NCI-H1417 (cell line): Measurements from ENCODE around the gene MRC2.
A peak's percentile ranks its signal among the peaks of the same experiment; 100 is the strongest.
"Not testable (repeated sequence)": the region's sequence is repeated elsewhere in the genome, so short reads cannot be mapped to it uniquely, and the experiment has no call there.

Experiments
- DNase-seq, 3 experiments: peaks; one replicate each; lab custom pipeline; 2025; lab: John Stamatoyannopoulos, UW

MRC2 gene, protein sequence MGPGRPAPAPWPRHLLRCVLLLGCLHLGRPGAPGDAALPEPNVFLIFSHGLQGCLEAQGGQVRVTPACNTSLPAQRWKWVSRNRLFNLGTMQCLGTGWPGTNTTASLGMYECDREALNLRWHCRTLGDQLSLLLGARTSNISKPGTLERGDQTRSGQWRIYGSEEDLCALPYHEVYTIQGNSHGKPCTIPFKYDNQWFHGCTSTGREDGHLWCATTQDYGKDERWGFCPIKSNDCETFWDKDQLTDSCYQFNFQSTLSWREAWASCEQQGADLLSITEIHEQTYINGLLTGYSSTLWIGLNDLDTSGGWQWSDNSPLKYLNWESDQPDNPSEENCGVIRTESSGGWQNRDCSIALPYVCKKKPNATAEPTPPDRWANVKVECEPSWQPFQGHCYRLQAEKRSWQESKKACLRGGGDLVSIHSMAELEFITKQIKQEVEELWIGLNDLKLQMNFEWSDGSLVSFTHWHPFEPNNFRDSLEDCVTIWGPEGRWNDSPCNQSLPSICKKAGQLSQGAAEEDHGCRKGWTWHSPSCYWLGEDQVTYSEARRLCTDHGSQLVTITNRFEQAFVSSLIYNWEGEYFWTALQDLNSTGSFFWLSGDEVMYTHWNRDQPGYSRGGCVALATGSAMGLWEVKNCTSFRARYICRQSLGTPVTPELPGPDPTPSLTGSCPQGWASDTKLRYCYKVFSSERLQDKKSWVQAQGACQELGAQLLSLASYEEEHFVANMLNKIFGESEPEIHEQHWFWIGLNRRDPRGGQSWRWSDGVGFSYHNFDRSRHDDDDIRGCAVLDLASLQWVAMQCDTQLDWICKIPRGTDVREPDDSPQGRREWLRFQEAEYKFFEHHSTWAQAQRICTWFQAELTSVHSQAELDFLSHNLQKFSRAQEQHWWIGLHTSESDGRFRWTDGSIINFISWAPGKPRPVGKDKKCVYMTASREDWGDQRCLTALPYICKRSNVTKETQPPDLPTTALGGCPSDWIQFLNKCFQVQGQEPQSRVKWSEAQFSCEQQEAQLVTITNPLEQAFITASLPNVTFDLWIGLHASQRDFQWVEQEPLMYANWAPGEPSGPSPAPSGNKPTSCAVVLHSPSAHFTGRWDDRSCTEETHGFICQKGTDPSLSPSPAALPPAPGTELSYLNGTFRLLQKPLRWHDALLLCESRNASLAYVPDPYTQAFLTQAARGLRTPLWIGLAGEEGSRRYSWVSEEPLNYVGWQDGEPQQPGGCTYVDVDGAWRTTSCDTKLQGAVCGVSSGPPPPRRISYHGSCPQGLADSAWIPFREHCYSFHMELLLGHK (N-terminal part only)

DNA sequence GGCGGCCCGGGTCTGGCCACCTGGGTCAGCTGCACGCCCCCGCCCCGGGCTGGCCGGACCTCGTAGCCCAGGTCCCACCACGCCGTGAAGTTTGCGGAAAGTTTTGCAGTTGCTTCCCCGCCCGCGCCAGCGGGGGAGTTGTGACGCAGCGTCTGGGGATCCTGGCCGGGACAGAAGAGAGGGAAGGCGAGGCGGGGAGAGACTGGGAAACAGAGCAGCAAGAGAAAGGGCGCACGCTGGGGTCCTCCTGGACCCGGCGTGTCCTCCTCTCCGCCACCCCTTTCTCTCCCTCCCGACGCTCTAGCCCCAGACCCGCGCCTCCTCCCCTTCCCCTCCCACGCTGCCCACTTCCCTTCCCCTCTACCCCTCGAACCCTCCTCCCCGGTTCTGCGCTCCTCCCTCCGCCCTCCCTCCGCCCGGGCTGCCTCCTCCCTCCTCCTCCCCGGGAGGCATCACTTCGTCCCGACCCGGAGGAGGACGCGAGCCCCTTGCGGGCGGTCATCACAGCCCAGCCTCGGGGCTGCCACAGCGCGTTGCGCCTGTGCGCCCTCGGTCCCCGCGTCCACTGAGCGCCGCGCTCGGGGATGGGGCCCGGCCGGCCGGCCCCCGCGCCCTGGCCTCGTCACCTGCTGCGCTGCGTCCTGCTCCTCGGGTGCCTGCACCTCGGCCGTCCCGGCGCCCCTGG, at the start of gene MRC2:
Gene MRC2, plus strand, starts transcription at position 452 of the 685 bp plus-strand sequence. Its CDS starts 133 bp downstream, at position 585.
- peak in 2 of 3 experiments; percentile 37 to 46 for DNase-seq

DNA sequence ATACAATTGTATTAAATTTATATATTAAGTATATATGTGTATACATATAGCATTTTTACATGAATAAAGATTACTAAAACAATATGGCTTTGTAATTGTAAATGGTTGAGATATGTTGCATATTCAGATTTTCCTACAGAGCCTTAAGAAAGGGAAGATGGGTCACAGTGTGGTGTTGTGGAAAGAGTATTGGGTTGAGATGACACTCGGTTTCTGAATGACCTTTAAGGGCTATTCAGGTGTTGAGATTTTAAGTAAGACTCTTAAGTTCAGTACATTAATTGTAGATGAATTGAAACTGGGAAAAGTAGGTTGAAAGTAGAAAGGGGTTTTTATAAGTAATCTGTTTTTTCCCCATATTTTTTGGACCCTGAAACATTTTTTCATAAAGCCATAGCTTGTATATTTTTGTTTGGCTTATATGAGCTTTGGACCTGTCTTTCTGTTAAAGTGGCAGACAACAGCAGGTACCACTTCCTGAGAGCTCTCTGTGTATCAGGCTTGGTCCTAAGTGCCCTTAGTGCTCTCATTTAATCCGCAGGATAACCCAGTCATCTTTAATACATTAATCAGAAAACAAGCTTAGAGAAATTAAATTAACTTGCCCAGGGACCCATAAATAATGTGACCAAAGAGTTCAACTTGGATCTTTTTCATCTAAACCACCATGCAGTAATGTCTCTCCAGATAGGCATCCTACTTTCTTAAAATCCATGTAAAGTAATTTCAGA, 48.5 kb upstream of the MRC2 start:
- DNase-seq: no peak

DNA sequence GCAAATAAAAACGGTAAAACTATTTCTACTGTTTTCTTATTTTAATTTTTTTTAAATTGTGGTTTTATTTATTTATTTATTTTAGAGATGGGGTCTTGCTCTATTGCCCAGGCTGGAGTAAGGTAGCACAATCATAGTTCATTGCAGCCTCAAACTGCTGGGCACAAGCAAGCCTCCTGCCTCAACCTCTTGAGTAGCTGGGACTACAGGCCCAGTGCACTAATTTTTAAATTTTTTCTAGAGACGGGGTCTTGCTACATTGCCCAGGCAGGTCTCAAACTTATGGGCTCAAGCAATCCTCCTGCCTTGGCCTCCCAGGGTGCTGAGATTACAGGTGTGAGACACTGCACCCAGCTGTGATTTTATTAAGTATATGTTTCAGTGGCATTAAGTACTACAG, 46.5 kb upstream of the MRC2 start:
- no peak for DNase-seq

DNA sequence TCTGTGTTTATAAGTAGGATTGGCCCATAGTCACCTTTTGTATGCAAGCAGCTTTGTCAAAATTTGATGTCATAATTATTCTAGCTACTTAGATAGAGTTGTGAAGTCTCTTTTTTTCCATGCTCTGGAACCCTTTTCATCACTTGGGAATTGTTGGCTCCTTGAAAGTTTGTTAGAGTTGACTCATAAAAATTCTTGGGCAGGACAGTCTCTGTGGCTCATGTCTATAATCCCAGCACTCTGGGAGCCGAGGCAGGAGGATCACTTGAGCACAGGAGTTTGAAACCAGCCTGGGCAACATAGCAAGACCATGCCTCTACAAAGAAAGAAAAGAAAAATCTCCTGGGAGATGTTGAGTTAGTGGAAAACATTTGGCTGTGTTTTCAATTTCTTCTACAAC, 45.7 kb upstream of the MRC2 start:
- DNase-seq: no peak

DNA sequence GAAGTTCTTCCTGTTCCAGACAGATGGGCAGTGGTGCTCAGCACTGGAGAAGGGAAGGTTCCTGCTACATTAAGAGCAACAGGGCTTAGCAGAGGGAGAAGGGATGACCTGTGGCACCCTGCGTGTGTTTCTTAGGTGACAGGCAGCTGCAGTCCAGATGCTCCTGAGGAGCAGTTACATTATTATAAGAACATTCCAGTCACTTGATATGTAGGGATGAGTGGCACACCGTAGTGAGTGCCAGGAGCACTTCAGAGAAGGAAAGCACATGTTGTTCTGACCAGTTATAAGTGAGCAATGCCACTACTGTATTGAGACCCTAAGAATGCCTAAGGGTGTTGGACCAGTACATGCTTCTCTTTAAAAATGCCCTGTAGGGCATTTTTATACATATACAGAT, 39.9 kb upstream of the MRC2 start:
- DNase-seq: peak in 1 of 3 experiments; percentile 3

DNA sequence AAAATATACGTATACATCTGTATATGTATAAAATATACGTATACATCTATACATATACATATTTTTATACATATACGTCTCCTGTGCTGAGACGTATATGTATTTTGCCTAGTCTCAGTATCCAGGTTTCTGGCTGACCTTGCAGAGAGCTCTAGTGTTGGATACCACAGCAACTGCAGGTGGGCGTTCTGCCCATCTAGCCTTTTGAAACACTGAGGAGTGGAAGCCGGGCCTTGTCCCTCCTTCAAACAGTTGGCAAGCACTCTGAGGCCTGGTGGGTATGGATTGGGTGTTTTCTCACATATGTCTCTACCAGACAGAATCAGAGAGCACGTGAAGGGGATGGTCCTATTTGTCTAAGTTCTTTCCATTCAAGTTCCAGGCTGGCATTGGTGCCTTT, 39.4 kb upstream of the MRC2 start:
- no peak for DNase-seq

DNA sequence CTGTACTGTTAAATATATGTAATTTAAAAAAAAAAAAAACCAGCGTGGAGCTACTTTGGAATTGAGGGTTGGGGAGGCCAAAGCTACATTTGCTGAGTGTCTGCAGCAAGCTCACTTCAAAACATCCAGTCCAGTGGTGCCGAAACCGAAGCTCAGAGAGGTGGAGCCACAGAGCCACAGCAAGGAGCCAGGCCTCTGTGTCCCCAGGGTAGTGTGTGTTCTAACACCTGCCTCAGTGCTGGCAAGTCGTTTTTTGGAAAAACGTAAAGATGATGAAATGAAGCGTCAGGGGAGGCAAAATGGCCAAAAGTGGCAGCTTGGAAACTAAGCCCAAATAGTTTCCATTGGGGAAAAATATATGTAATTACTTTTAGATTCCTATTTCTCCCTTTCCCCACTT, 36.1 kb upstream of the MRC2 start:
- DNase-seq: no peak

DNA sequence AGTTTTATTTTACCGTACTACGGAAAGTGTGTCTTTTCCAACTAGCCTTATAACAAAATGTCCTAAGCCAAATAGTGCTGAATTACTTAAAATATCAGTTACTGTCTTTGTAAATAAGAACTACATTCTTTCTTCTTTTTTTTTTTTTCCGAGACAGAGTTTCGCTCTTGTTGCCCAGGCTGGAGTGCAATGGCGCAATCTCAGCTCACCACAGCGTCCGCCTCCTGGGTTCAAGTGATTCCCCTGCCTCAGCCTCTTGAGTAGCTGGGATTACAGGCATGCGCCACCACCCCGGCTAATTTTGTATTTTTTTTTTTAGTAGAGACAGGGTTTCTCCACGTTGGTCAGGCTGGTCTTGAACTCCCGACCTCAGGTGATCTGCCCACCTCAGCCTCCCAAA, 35.6 kb upstream of the MRC2 start:
- not testable (repeated sequence) for DNase-seq

DNA sequence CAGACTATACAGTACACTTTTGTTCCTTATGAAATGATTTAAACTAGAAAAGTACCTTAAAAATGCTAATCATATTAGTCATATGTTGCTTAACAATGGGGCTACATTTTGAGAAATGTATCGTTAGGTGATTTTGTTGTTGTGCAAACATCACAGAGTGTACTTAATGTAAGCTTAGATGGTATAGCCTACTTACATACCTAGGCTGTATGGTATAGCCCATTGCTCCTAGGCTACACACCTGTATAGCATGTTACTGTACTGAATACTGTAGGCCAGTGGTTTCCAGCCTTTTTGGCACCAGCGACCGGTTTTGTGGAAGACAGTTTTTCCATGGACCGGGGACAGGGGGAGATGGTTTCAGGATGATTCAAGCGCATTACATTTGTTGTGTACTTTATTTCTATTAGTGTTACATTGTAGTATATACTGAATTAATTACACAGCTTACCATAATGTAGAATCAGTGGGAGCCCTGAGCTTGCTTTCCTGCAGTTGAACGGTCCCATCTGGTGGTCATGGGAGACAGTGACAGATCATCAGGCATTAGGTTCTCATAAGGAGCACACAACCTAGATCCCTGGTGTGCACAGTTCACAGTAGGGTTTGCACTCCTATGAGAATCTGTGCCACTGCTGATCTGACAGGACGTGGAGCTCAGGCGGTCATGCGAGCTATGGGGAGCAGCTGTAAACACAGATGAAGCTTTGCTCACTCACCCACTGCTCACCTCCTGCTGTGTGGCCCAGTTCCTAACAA, 35.0 kb upstream of the MRC2 start:
- no peak for DNase-seq

DNA sequence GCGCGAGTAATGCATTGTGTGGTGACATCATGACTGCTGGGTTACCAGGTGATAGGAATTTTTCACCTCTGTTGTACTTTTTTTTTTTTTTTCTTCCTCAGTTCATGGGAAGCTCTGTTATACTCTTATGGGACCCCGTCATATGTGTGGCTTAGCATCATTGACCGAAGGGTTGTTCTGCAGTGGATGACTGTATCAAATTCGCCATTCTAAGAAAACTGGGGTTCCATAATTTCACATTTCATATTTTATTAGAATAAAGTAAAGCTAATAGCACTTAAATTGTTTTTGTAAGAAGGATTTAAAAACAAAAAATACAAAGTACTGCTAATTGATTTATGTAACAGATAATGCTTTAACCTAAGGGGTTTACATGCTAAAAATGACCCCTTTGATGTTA, 32.0 kb upstream of the MRC2 start:
- no peak for DNase-seq

DNA sequence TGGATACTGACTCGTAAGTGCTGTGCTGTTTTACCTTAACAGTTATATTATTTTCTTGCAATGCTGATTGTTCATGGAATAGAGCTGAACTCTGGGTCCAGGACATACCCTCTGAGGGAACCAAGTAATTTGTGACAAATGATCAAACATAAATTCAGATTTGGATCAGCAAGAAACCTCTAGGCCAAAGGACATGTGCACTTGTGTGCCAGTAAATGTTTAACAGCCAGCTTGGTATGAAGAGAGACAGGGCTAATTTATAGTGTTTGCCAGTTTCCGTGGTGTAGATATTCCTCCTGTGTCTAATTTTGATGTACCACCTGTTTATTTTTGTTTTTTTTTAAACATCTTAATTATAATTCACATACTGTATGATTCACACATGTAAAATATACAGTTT, 30.8 kb upstream of the MRC2 start:
- DNase-seq: no peak

DNA sequence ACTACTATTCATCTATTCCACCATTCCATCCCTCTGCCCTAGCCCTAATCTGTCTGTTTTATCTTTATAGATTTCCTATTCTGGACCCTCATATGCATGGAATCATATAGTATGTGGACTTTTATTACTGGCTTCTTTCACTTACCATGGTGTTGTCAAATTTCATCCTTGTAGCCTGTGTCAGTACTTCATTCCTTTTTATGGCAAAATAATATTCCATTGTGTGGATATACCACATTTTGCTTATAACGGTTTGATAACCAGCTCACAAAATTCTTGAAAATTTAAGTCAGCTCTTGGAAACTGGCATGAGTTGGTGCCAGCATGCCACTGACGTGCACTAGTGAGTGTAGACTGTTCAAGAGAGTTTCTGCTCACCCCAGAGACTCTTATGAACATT, 30.3 kb upstream of the MRC2 start:
- no peak for DNase-seq

DNA sequence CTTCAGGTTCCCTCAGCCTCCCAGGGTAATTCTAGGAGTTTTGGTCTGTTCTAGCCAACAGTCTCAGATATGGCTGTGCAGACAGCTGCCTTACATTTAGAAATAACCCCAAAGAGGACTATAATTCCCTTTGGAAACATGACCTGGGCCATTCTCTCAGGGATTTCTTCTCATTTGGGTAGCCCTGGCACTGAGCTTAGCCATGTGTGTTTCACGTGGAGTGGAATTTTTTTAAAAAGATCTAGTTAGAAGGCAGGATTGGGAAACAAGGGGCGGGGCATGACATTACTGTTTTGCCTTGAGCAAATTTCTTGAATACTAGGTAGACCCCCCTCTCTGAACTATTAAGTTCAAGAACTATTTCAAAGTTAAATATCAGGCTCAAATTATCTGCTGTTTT, 29.6 kb upstream of the MRC2 start:
- no peak for DNase-seq

DNA sequence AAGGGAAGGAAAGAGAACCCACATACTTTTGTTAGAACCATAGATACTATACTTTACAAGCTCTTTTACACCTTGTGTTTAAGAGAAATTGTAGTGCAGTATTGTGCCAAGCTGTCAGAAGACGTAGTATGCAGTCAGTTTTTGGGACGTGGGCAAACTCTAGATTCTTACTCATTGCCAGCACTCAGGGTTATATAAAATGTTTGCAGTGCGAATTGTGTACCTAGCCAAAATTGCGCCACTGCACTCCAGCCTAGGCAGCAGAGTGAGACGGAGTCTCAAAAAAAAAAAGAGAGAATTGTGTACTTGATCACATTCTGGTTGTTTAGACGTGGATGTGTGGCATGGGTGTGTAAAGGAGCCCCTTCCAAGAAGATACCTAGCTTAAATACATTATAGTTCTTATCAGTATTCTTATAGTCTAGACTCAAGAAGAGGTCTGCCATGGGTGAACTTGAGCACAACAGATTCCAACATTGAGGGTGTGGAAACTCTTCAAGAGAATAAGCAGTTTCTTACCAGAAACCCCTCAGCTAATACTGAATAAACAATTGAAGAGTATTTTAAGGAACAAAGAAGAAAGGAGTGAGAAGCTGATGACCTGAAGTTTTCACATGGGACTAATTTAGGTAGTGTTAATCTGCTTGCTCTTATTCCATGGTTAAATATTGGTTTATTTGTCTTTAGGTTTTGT, 27.4 kb upstream of the MRC2 start:
- DNase-seq: no peak

DNA sequence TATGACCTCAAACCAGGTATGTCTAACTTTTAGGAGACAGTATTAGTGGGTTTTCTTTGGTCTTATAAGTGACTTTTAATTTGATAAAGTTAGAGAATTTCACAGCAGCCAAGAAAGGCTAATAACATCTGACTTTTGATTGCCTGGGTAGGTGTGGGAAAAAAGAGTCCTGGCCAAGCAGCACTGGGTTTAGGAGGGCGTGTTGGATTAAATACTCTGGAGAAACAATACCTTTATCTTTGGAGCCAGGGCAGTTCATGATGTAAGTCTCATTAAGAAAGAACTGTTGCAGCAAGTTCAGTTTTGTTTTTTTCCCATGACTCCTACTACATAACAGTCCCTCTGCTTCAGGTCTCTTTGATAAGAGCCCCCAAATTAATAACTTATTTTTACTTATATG, 26.7 kb upstream of the MRC2 start:
- DNase-seq: no peak

DNA sequence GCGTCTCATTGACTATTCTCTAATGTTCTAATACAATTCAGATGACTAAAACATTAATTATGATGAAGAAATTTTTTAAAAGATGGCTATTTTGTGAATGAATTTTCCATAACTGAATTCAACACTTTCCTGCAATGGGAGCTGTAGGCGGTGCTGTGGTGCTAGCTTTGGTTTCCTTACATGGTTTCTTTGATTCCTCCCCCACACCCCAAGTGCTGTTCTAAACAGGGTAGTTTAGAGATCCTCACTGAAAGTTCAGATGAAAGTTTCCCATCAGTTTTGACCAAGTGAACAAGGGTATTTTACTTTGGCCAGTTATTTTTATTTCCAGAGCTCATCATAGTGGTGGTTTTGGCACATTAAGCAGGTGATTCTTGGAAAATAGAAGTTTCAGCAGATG, 26.0 kb upstream of the MRC2 start:
- no peak for DNase-seq

DNA sequence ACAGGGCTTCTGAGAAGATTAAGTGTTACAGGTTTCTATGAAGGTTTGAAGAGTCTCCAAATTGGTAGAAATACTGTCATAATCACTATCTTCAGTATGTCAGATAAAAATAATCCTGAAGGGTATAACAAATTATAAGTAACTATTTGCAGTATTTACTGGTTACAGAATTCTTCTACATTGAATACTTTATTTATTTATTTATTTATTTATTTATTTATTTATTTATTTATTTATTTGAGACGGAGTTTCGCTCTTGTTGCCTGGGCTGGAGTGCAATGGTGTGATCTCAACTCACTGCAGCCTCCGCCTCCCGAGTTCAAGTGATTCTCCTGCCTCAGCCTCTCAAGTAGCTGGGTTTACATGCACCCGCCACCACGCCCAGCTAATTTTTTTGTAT, 23.7 kb upstream of the MRC2 start:
- not testable (repeated sequence) for DNase-seq

DNA sequence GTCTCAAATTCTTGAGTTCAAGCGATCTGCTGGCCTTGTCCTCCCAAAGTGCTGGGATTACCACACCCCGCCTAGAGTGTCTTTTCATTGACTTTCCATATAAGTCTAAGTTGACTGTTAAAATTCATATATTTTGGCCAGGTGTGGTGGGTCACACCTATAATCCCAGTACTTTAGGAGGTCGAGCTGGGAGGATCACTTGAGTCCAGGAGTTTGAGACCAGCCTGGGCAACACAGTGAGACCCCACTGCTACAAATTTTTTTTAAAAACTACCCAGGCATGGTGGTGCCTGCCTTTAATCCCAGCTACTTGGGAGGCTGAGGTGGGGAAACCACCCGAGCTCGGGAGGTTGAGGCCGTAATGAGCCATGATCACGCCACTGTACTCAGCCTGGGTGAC, 21.9 kb upstream of the MRC2 start:
- no peak for DNase-seq

DNA sequence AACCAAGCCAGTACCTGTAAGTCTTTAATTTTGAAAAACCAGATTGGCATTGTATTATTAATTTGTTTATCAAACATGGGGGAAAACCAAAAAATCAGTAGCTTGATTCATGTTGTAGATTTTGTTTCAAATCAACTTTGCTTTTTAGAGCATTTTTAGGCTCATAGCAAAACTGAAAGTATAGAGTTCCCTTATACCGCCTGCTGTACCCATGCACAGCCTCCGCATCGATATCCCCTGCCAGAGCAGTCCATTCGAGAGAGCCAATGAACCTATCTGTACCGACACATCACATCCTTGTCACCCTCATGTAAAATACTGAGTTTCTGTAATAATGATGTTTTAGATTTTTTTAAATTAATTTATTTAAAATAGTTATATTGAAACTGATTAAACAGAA, 16.2 kb upstream of the MRC2 start:
- DNase-seq: no peak

DNA sequence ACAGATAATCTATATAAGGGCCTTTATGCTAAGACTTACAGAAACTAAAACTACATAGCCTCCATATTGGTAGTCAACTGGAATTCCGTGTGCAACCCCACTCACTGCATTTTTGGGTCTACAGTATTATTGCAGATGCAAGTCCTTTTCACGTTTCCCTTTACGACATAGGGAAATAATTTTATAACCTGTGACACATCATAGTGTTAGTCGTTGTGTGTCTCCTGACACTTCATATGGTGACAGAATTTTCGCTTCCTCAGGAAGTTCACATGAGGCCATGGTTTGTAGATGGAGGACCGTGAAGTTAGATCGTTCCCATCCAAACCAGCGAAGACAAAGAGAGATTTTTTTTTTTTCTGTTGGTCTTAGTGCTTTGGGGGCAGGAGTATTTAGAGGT, 15.7 kb upstream of the MRC2 start:
- no peak for DNase-seq
